IMR-90 (cell line): ENCODE data around the gene BRAP. TPM values are rescaled to one million over a fixed set of nuclear protein-coding genes. Genes with fewer than 3 reads are reported as not detected.
A peak's percentile ranks its signal among the peaks of the same experiment; 100 is the strongest.

ENCODE experiments used
- ATAC-seq: fragments of 200-7000 bp; cut with Tn5 transposase; 2 replicates; pipeline ENCODE4 v1.9.1; 2020; ENCODE audit warnings: low read depth, mild to moderate bottlenecking, moderate library complexity
- BruUV-seq: library from RNA; stranded (reverse); fragments of 400-500 nt; replicated peaks from 2 replicates; lab custom pipeline; 2021; lab: Mats Ljungman, UMichigan
- CTCF ChIA-PET: fragments of 300-600 bp; formaldehyde crosslinking; extraction: SDS; loops from one replicate; lab custom pipeline; 2021; ENCODE audit warnings: antibody characterized with exemption; lab: Yijun Ruan, JAX
- POLR2A ChIA-PET: fragments of 300-600 bp; sonication (Branson Sonifier 250); formaldehyde crosslinking; loops from one replicate; lab custom pipeline; 2022; ENCODE audit warnings: antibody characterized with exemption; ENCODE audit not compliant: unreplicated experiment; lab: Charles Lee
- DNase-seq: peaks from one replicate; pipeline ENCODE4 v3.0.0; 2013
- H2AFZ ChIP-seq: replicated peaks from 2 replicates; pipeline ENCODE3; 2013; ENCODE audit warnings: low read length, mild to moderate bottlenecking; ENCODE audit not compliant: poor library complexity
- H2AK5ac ChIP-seq: 2 replicates; pipeline ENCODE4 v1.6.1; 2013; ENCODE audit warnings: low read depth, low read length, inconsistent platforms
- H2AK9ac ChIP-seq: replicated peaks from 2 replicates; pipeline ENCODE3; 2013; ENCODE audit warnings: mild to moderate bottlenecking, low read depth, low read length, moderate library complexity; ENCODE audit not compliant: poor library complexity
- H2BK120ac ChIP-seq: 2 replicates; pipeline ENCODE4 v1.6.1; 2013; ENCODE audit warnings: low read depth, low read length, inconsistent platforms
- H2BK15ac ChIP-seq: 3 replicates; pipeline ENCODE4 v1.6.1; 2013; ENCODE audit warnings: low read depth, low read length, inconsistent platforms
- H2BK20ac ChIP-seq: 2 replicates; pipeline ENCODE4 v1.6.1; 2013; ENCODE audit warnings: low read depth, mild to moderate bottlenecking, inconsistent platforms, low read length, moderate library complexity
- H2BK5ac ChIP-seq: 2 replicates; pipeline ENCODE4 v1.6.1; 2013; ENCODE audit warnings: mild to moderate bottlenecking, low read depth, low read length, inconsistent platforms; ENCODE audit not compliant: poor library complexity, severe bottlenecking
- H3K14ac ChIP-seq: replicated peaks from 2 replicates; pipeline ENCODE4 v1.6.1; 2013; ENCODE audit warnings: low read depth, low read length, inconsistent platforms
- H3K18ac ChIP-seq: 2 replicates; pipeline ENCODE4 v1.6.1; 2013; ENCODE audit warnings: low read depth, low read length, control low read depth
- H3K23ac ChIP-seq: 2 replicates; pipeline ENCODE4 v1.6.1; 2013; ENCODE audit warnings: low read depth, low read length, inconsistent platforms
- H3K27ac ChIP-seq: 2 replicates; pipeline ENCODE4 v1.5.1; 2013; ENCODE audit warnings: mild to moderate bottlenecking, control low read depth, low read length; ENCODE audit not compliant: insufficient read depth
- H3K27me3 ChIP-seq: 2 replicates; pipeline ENCODE4 v1.6.1; 2013; ENCODE audit warnings: low read length; ENCODE audit not compliant: control insufficient read depth, insufficient read depth
- H3K36me3 ChIP-seq: 2 replicates; pipeline ENCODE4 v1.6.1; 2013; ENCODE audit warnings: low read length, mixed read lengths; ENCODE audit not compliant: control insufficient read depth, insufficient read depth
- H3K4ac ChIP-seq: 2 replicates; pipeline ENCODE4 v1.6.1; 2013; ENCODE audit warnings: low read depth, low read length, inconsistent platforms
- H3K4me1 ChIP-seq: 2 replicates; pipeline ENCODE4 v1.6.1; 2013; ENCODE audit warnings: low read length, mixed read lengths; ENCODE audit not compliant: control insufficient read depth, insufficient read depth
- H3K4me2 ChIP-seq: 2 replicates; pipeline ENCODE4 v1.6.1; 2013; ENCODE audit warnings: low read depth, mild to moderate bottlenecking, control low read depth, low read length, moderate library complexity
- H3K4me3 ChIP-seq: 2 replicates; pipeline ENCODE4 v1.5.1; 2013; ENCODE audit warnings: low read depth, mild to moderate bottlenecking, control low read depth, low read length, moderate library complexity; ENCODE audit not compliant: insufficient read depth
- H3K56ac ChIP-seq: 2 replicates; pipeline ENCODE4 v1.6.1; 2013; ENCODE audit warnings: low read length, inconsistent platforms; ENCODE audit not compliant: insufficient read depth; ENCODE audit errors: extremely low read depth
- H3K79me1 ChIP-seq, 2 experiments: 2 replicates each; pipeline ENCODE4 v1.6.1; 2013; ENCODE audit warnings: low read length in 2 of 2, inconsistent platforms in 1 of 2, low read depth in 1 of 2
- H3K9ac ChIP-seq: 2 replicates; pipeline ENCODE4 v1.6.1; 2013; ENCODE audit warnings: low read depth, low read length, control low read depth
- H3K9me1 ChIP-seq: 2 replicates; pipeline ENCODE4 v1.6.1; 2013; ENCODE audit warnings: low read length, inconsistent platforms; ENCODE audit not compliant: insufficient read depth
- H3K9me3 ChIP-seq: 2 replicates; pipeline ENCODE4 v1.6.1; 2013; ENCODE audit warnings: low read length; ENCODE audit not compliant: control insufficient read depth, insufficient read depth
- H4K20me1 ChIP-seq: 2 replicates; pipeline ENCODE4 v1.6.1; 2013; ENCODE audit warnings: low read length, inconsistent platforms; ENCODE audit not compliant: insufficient read depth
- H4K5ac ChIP-seq: 2 replicates; pipeline ENCODE4 v1.6.1; 2013; ENCODE audit warnings: mild to moderate bottlenecking, low read depth, low read length, control low read depth
- H4K8ac ChIP-seq, 2 experiments: 2 replicates each; pipeline ENCODE4 v1.6.1; 2013; ENCODE audit warnings: low read depth in 2 of 2, low read length in 2 of 2, control low read depth in 1 of 2, inconsistent platforms in 1 of 2
- H4K91ac ChIP-seq: 2 replicates; pipeline ENCODE4 v1.6.1; 2013; ENCODE audit warnings: low read depth, low read length, inconsistent platforms; ENCODE audit not compliant: insufficient read depth
- BHLHE40 ChIP-seq: fragments of 150-350 bp; IDR thresholded peaks from 2 replicates; pipeline ENCODE4 v1.6.1; 2016; ENCODE audit warnings: mild to moderate bottlenecking, low read depth, low read length
- CEBPB ChIP-seq: IDR thresholded peaks from 2 replicates; pipeline ENCODE4 v1.6.1; 2012; ENCODE audit warnings: low read depth, low read length, improper control_type of control experiment
- CHD1 ChIP-seq: IDR thresholded peaks from 2 replicates; pipeline ENCODE4 v1.6.1; 2012; ENCODE audit warnings: low read depth, low read length, improper control_type of control experiment
- FOS ChIP-seq: fragments of 150-350 bp; IDR thresholded peaks from 2 replicates; pipeline ENCODE4 v1.6.1; 2016; ENCODE audit warnings: low read depth, low read length
- MAFK ChIP-seq: IDR thresholded peaks from 2 replicates; pipeline ENCODE4 v1.6.1; 2012; ENCODE audit warnings: low read depth, low read length, improper control_type of control experiment
- MAZ ChIP-seq: IDR thresholded peaks from 2 replicates; pipeline ENCODE4 v1.6.1; 2012; ENCODE audit warnings: low read depth, mild to moderate bottlenecking, low read length, improper control_type of control experiment, moderate library complexity, borderline replicate concordance
- MXI1 ChIP-seq: IDR thresholded peaks from 2 replicates; pipeline ENCODE4 v1.6.1; 2012; ENCODE audit warnings: low read depth, mild to moderate bottlenecking, low read length, moderate library complexity, borderline replicate concordance
- NFE2L2 ChIP-seq: fragments of 150-350 bp; IDR thresholded peaks from 2 replicates; pipeline ENCODE4 v1.6.1; 2016; ENCODE audit warnings: low read depth, mild to moderate bottlenecking, low read length
- POLR2A ChIP-seq: IDR thresholded peaks from 2 replicates; pipeline ENCODE4 v1.6.1; 2012; ENCODE audit warnings: mild to moderate bottlenecking, low read depth, low read length
- RAD21 ChIP-seq: IDR thresholded peaks from 2 replicates; pipeline ENCODE4 v1.6.1; 2012; ENCODE audit warnings: low read length, improper control_type of control experiment
- RCOR1 ChIP-seq: IDR thresholded peaks from 2 replicates; pipeline ENCODE4 v1.6.1; 2012; ENCODE audit warnings: mild to moderate bottlenecking, low read length, improper control_type of control experiment; ENCODE audit not compliant: insufficient replicate concordance
- RFX5 ChIP-seq: IDR thresholded peaks from 2 replicates; pipeline ENCODE4 v1.8.0; 2012; ENCODE audit warnings: low read depth, mild to moderate bottlenecking, low read length, moderate library complexity
- SMC3 ChIP-seq: fragments of 150-350 bp; IDR thresholded peaks from 2 replicates; pipeline ENCODE4 v1.6.1; 2016; ENCODE audit warnings: low read depth, mild to moderate bottlenecking, antibody characterized with exemption, low read length, moderate library complexity
- USF2 ChIP-seq: fragments of 150-350 bp; IDR thresholded peaks from 2 replicates; pipeline ENCODE4 v1.6.1; 2017; ENCODE audit warnings: mild to moderate bottlenecking, antibody characterized with exemption, low read length, low read depth
- WGBS, 2 experiments: methylation state at CpG; one replicate each; pipeline versions ENCODE4 v1.1.5 to v1.1.7; 2013; ENCODE audit warnings: missing lambda C conversion rate in 2 of 2; ENCODE audit not compliant: insufficient read length in 1 of 2; ENCODE audit errors: extremely low coverage in 2 of 2; 5-methylcytosine and 5-hydroxymethylcytosine counted together
- dilution Hi-C: fragments of 300-500 bp; cut with HindIII; formaldehyde crosslinking; loops from one replicate; pipeline ENCODE4 v1.14.3; 2018; ENCODE audit warnings: low sequenced_read_pairs; ENCODE audit not compliant: unreplicated experiment
- in situ Hi-C: fragments of 300-500 bp; cut with MboI; formaldehyde crosslinking; loops from 3 replicates; pipeline ENCODE4 v1.14.3; 2019; ENCODE audit warnings: low sequenced_read_pairs, inconsistent platforms, mixed read lengths
- intact Hi-C: fragments of 100-400 bp; cut with micrococcal nuclease; formaldehyde crosslinking; loops from 2 replicates; pipeline ENCODE4 v1.10.0; 2022
- polyA plus RNA-seq, 3 experiments: library from polyadenylated mRNA; depleted of rRNA; stranded (reverse); fragments of >200 nt; gene quantifications; 2 replicates each; pipeline ENCODE4 v1.2.3, GENCODE V29; 2012; ENCODE audit warnings: low replicate concordance in 1 of 3
- total RNA-seq: library from RNA; depleted of rRNA; stranded (reverse); fragments of >200 nt; gene quantifications from 2 replicates; pipeline ENCODE4 v1.2.3, GENCODE V29; 2012
- TF ChIP-seq, protein P1 (sequence below): fragments of 150-350 bp; IDR thresholded peaks from 2 replicates; pipeline ENCODE4 v1.6.1; 2016; ENCODE audit warnings: low read depth, mild to moderate bottlenecking, low read length, moderate library complexity, borderline replicate concordance
- TF ChIP-seq, protein P2 (sequence below): conservative IDR thresholded peaks from 2 replicates; pipeline ENCODE4 v1.5.1; 2012; ENCODE audit warnings: mild to moderate bottlenecking, low read depth, low read length, improper control_type of control experiment

BRAP gene
- total and polyA plus RNA-seq, 2 of the 4 experiments (the other 2 are of a cell fraction), result 10.3 to 17.2 TPM

DNA sequence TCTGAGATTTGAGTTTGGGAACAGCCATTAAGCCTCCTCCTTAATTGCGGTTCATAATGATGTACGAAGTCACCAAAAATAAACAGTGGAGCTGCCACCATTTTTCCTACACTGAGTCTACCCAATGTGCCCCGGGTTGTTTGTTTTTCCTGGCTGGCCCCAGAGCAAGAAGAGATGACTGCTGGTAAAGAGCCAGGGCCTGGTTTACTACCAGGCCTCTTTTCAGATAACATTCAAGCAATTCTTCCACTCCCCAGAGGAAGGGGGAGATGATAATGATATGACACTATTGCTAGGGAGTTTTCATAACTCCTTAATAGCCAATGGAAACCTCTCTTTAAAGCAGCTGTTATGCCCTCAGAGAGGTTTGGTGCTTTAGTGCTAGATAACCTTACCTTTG, 42.3 kb downstream of the BRAP start:
- ATAC-seq (peak; percentile 91), DNase-seq (peak; percentile 95)
- H4K91ac ChIP-seq, result no peak overlapping the region; the same call in 1 of the 2 replicates
- H3K18ac ChIP-seq, result no peak overlapping the region
- peak overlapping the region; percentile 55; the same call in 1 of the 2 replicates for H3K23ac ChIP-seq
- ChIA-PET CTCF (no interaction called here), POLR2A (no interaction called here)
- peaks cover 21% of the 10 kb centered on the region for H3K9me1 ChIP-seq
- H3K27me3 ChIP-seq, result no peaks in the 10 kb centered on the region
- H2BK120ac ChIP-seq, result peak overlapping the region; percentile 5; the same call in 1 of the 2 replicates
- no peak overlapping the region for H3K56ac ChIP-seq
- H4K5ac ChIP-seq, result no peak overlapping the region; the same call in 1 of the 2 replicates
- intact Hi-C loops (loop anchor here (1.0 kb wide), 1 partner anchor 44 kb away; the partner anchor contains the start of gene ATXN2), in situ Hi-C loops (no loop called here), dilution Hi-C loops (no loop called here)
- H3K14ac ChIP-seq, result peak overlapping the region; percentile 24; the same call in 1 of the 2 replicates
- no peak overlapping the region for H2AK9ac ChIP-seq
- peak overlapping the region; percentile 75; the same call in 1 of the 2 replicates for H3K4ac ChIP-seq
- H3K27ac ChIP-seq, result no peak overlapping the region
- H3K4me3 ChIP-seq, result no peak overlapping the region
- TF ChIP-seq, protein P1, sequence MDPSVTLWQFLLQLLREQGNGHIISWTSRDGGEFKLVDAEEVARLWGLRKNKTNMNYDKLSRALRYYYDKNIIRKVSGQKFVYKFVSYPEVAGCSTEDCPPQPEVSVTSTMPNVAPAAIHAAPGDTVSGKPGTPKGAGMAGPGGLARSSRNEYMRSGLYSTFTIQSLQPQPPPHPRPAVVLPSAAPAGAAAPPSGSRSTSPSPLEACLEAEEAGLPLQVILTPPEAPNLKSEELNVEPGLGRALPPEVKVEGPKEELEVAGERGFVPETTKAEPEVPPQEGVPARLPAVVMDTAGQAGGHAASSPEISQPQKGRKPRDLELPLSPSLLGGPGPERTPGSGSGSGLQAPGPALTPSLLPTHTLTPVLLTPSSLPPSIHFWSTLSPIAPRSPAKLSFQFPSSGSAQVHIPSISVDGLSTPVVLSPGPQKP, result no peak
- TF ChIP-seq NFE2L2, result no peak
- no peak for TF ChIP-seq POLR2A
- TF ChIP-seq BHLHE40, result peak; percentile 49
- TF ChIP-seq CEBPB, result no peak
- TF ChIP-seq CHD1, result no peak
- TF ChIP-seq RAD21, result no peak
- TF ChIP-seq USF2, result no peak
- TF ChIP-seq RFX5, result peak; percentile 46; the same call in 1 of the 2 replicates
- TF ChIP-seq FOS, result 0 out of 2 replicates have a peak, but pooled peaks have one; percentile 56
- TF ChIP-seq MAZ, result no peak
- no peak for TF ChIP-seq SMC3
- TF ChIP-seq, protein P2, sequence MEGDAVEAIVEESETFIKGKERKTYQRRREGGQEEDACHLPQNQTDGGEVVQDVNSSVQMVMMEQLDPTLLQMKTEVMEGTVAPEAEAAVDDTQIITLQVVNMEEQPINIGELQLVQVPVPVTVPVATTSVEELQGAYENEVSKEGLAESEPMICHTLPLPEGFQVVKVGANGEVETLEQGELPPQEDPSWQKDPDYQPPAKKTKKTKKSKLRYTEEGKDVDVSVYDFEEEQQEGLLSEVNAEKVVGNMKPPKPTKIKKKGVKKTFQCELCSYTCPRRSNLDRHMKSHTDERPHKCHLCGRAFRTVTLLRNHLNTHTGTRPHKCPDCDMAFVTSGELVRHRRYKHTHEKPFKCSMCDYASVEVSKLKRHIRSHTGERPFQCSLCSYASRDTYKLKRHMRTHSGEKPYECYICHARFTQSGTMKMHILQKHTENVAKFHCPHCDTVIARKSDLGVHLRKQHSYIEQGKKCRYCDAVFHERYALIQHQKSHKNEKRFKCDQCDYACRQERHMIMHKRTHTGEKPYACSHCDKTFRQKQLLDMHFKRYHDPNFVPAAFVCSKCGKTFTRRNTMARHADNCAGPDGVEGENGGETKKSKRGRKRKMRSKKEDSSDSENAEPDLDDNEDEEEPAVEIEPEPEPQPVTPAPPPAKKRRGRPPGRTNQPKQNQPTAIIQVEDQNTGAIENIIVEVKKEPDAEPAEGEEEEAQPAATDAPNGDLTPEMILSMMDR, result no peak
- no peak for TF ChIP-seq MXI1
- TF ChIP-seq MAFK, result no peak
- peak; percentile 81 for TF ChIP-seq RCOR1
- no peak overlapping the region for H3K9ac ChIP-seq
- H3K4me2 ChIP-seq, result peak overlapping the region; percentile 43; the same call in 1 of the 2 replicates
- H4K20me1 ChIP-seq, result peaks cover 28% of the 10 kb centered on the region; the same call in 1 of the 2 replicates
- 0 out of 3 replicates have a peak overlapping the region, but pooled peaks have one; percentile 42 for H2BK15ac ChIP-seq
- BruUV-seq, result no TSS peak
- 0 out of 4 replicates have a peak overlapping the region, but pooled peaks of 1 of the 2 experiments have one; percentile 2 for H4K8ac ChIP-seq
- peak overlapping the region; percentile 69 for H2BK5ac ChIP-seq
- peaks cover 23% of the 10 kb centered on the region for H3K36me3 ChIP-seq
- WGBS, 2 experiments, result no CpG with 5 or more reads among the region's 3 CpGs
- H3K4me1 ChIP-seq, result peaks cover 16% of the 10 kb centered on the region
- H2AFZ ChIP-seq, result no peak overlapping the region
- H2BK20ac ChIP-seq, result peak overlapping the region; percentile 28
- H3K79me1 ChIP-seq, result peaks cover 6 to 56% of the 10 kb centered on the region in 2 experiments; a peak in 3 of 4 replicates
- no peak overlapping the region for H2AK5ac ChIP-seq
- no peaks in the 10 kb centered on the region for H3K9me3 ChIP-seq
